NB4 (cell line): ENCODE data around the gene POLR1G.

Experiments
- CTCF ChIP-seq: IDR thresholded peaks from one replicate; pipeline ENCODE4 v1.5.1; 2012; ENCODE audit warnings: low read depth, low read length
- MYC ChIP-seq: IDR thresholded peaks from 2 replicates; pipeline ENCODE4 v1.6.1; 2011; ENCODE audit warnings: low read depth, low read length
- POLR2A ChIP-seq: IDR thresholded peaks from 2 replicates; pipeline ENCODE4 v1.6.1; 2011; ENCODE audit warnings: mild to moderate bottlenecking; ENCODE audit not compliant: insufficient read length; ENCODE audit errors: extremely low read depth
- TF ChIP-seq, protein P1 (sequence below): IDR thresholded peaks from 2 replicates; pipeline ENCODE4 v1.6.1; 2011; ENCODE audit warnings: low read depth, low read length

- TF ChIP-seq CTCF (no peak), POLR2A (peak; percentile 63), MYC (peak; percentile 15)
- TF ChIP-seq, protein P1, sequence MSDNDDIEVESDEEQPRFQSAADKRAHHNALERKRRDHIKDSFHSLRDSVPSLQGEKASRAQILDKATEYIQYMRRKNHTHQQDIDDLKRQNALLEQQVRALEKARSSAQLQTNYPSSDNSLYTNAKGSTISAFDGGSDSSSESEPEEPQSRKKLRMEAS, result peak; percentile 77
Measured at GRCh38 chr19:45405435-45406225, 814 bp upstream of the POLR1G start.
